Smooth muscle cell (in vitro differentiated cells): Measurements from ENCODE around the gene SHROOM3. TPM values are rescaled to one million over a fixed set of nuclear protein-coding genes. Genes with fewer than 3 reads are reported as not detected.

Source experiments
- DNase-seq: peaks from one replicate; lab custom pipeline; 2025; ENCODE audit not compliant: unreplicated experiment; lab: John Stamatoyannopoulos, UW
- H2AFZ ChIP-seq: fragments of 200-600 bp; sonication (generic); 2 replicates; pipeline ENCODE4 v1.6.0; 2016; ENCODE audit warnings: antibody characterized with exemption, low read depth, mild to moderate bottlenecking
- H3F3A ChIP-seq: fragments of 200-600 bp; sonication (generic); 2 replicates; pipeline ENCODE4 v1.6.0; 2017; ENCODE audit warnings: antibody characterized with exemption, low read depth
- H3K27ac ChIP-seq: fragments of 200-600 bp; sonication (generic); 2 replicates; pipeline ENCODE4 v1.5.1; 2016; ENCODE audit warnings: low read depth, mild to moderate bottlenecking
- H3K27me3 ChIP-seq: fragments of 200-600 bp; sonication (generic); 2 replicates; pipeline ENCODE4 v1.6.1; 2016; ENCODE audit warnings: low read depth, mild to moderate bottlenecking
- H3K36me3 ChIP-seq: fragments of 200-600 bp; sonication (generic); 2 replicates; pipeline ENCODE4 v1.5.1; 2016; ENCODE audit warnings: low read depth
- H3K4me1 ChIP-seq: fragments of 200-600 bp; sonication (generic); 2 replicates; pipeline ENCODE4 v1.5.1; 2016; ENCODE audit warnings: low read depth
- H3K4me2 ChIP-seq: fragments of 200-600 bp; sonication (generic); 2 replicates; pipeline ENCODE4 v1.6.0; 2016; ENCODE audit warnings: mild to moderate bottlenecking
- H3K4me3 ChIP-seq: fragments of 200-600 bp; sonication (generic); 2 replicates; pipeline ENCODE4 v1.5.1; 2016; ENCODE audit warnings: mild to moderate bottlenecking
- H3K79me2 ChIP-seq: fragments of 200-600 bp; sonication (generic); 2 replicates; pipeline ENCODE4 v1.6.0; 2016; ENCODE audit warnings: low read depth, mild to moderate bottlenecking
- H3K9ac ChIP-seq: fragments of 200-600 bp; sonication (generic); 2 replicates; pipeline ENCODE4 v1.6.0; 2016; ENCODE audit warnings: low read depth
- H3K9me3 ChIP-seq: fragments of 200-600 bp; sonication (generic); replicated peaks from 2 replicates; pipeline ENCODE4 v1.5.1; 2016; ENCODE audit warnings: low read depth
- H4K20me1 ChIP-seq: fragments of 200-600 bp; sonication (generic); 2 replicates; pipeline ENCODE4 v1.6.0; 2016; ENCODE audit warnings: low read depth
- CTCF ChIP-seq: fragments of 200-600 bp; sonication (generic); IDR thresholded peaks from 2 replicates; pipeline ENCODE4 v1.5.1; 2017; ENCODE audit warnings: borderline replicate concordance, mild to moderate bottlenecking, antibody characterized with exemption; ENCODE audit not compliant: insufficient read depth, poor library complexity, severe bottlenecking
- WGBS: methylation state at CpG from one replicate; pipeline ENCODE4 v1.1.7; 2016; ENCODE audit warnings: low lambda C conversion rate; 5-methylcytosine and 5-hydroxymethylcytosine counted together
- polyA plus RNA-seq: library from polyadenylated mRNA; unstranded; fragments of >200 nt; fragmentation: Nextera tagmentation; extraction: Ambion mirVana; gene quantifications from 2 replicates; pipeline ENCODE4 v1.2.1, GENCODE V29; 2016
- total RNA-seq: library from RNA; depleted of rRNA; stranded (reverse); fragments of >200 nt; gene quantifications from 2 replicates; pipeline ENCODE4 v1.2.3, GENCODE V29; 2014

The SHROOM3 gene
- total and polyA plus RNA-seq, 2 experiments from 2014 or later = 10.0 to 31.9 TPM

- Histone ChIP-seq H3K9ac (peak overlapping the region; percentile 95), H2AFZ (no peak overlapping the region), H3K27me3 (no peaks in the 10 kb centered on the region), H3K79me2 (peaks cover 17% of the 10 kb centered on the region), H3K36me3 (no peaks in the 10 kb centered on the region), H3K4me1 (peaks cover 22% of the 10 kb centered on the region), H3K27ac (peak overlapping the region; percentile 100), H4K20me1 (no peaks in the 10 kb centered on the region), H3K9me3 (no peaks in the 10 kb centered on the region), H3K4me2 (peak overlapping the region; percentile 82), H3K4me3 (peak overlapping the region; percentile 32), H3F3A (peaks cover 4% of the 10 kb centered on the region)
- 0% methylated on average over 1 of the region's 1 CpG for WGBS
- DNase-seq = no peak
- no peak for TF ChIP-seq CTCF
Observed at GRCh38 chr4:76782837-76783236, 347.8 kb downstream of the SHROOM3 start.

GRCh38 chr4:76783836-76784235 lies 348.8 kb downstream of the SHROOM3 start:
- no peaks in the 10 kb centered on the region for H3K9me3 ChIP-seq
- peaks cover 24% of the 10 kb centered on the region for H3K79me2 ChIP-seq
- H3F3A ChIP-seq = peaks cover 4% of the 10 kb centered on the region
- no peaks in the 10 kb centered on the region for H4K20me1 ChIP-seq
- DNase-seq = no peak
- no peaks in the 10 kb centered on the region for H3K36me3 ChIP-seq
- no peak overlapping the region for H2AFZ ChIP-seq
- TF ChIP-seq CTCF = no peak
- peak overlapping the region; percentile 95 for H3K9ac ChIP-seq
- H3K27me3 ChIP-seq = no peaks in the 10 kb centered on the region
- WGBS = 94% methylated on average over 4 of the region's 4 CpGs
- H3K4me1 ChIP-seq = peaks cover 22% of the 10 kb centered on the region
- H3K4me2 ChIP-seq = peak overlapping the region; percentile 82
- peak overlapping the region; percentile 100 for H3K27ac ChIP-seq
- no peak overlapping the region for H3K4me3 ChIP-seq

GRCh38 chr4:76784237-76784636 lies 349.2 kb downstream of the SHROOM3 start:
- H3K9ac ChIP-seq = peak overlapping the region; percentile 95
- H3K79me2 ChIP-seq = peaks cover 24% of the 10 kb centered on the region
- peaks cover 4% of the 10 kb centered on the region for H3F3A ChIP-seq
- H3K9me3 ChIP-seq = no peaks in the 10 kb centered on the region
- no peaks in the 10 kb centered on the region for H3K27me3 ChIP-seq
- 91% methylated on average over 2 of the region's 2 CpGs for WGBS
- DNase-seq = no peak
- no peak overlapping the region for H3K4me3 ChIP-seq
- H4K20me1 ChIP-seq = no peaks in the 10 kb centered on the region
- peak overlapping the region; percentile 100 for H3K27ac ChIP-seq
- no peaks in the 10 kb centered on the region for H3K36me3 ChIP-seq
- TF ChIP-seq CTCF = peak; percentile 18
- H3K4me1 ChIP-seq = peaks cover 22% of the 10 kb centered on the region
- peak overlapping the region; percentile 82 for H3K4me2 ChIP-seq
- H2AFZ ChIP-seq = no peak overlapping the region

GRCh38 chr4:76787898-76788297 lies 352.9 kb downstream of the SHROOM3 start:
- Histone ChIP-seq H3K36me3 (no peaks in the 10 kb centered on the region), H3F3A (no peaks in the 10 kb centered on the region), H3K4me1 (peaks cover 8% of the 10 kb centered on the region), H3K4me3 (no peak overlapping the region), H2AFZ (no peak overlapping the region), H3K27ac (no peak overlapping the region), H3K79me2 (peaks cover 19% of the 10 kb centered on the region), H3K4me2 (no peak overlapping the region), H3K9me3 (no peaks in the 10 kb centered on the region), H3K9ac (no peak overlapping the region), H4K20me1 (no peaks in the 10 kb centered on the region), H3K27me3 (no peaks in the 10 kb centered on the region)
- DNase-seq = no peak
- TF ChIP-seq CTCF = no peak
- 100% methylated on average over 1 of the region's 1 CpG for WGBS
